Kidney epithelial cell (primary cell): ENCODE results near the gene IFIT5. TPM values are rescaled to one million over a fixed set of nuclear protein-coding genes. Genes with fewer than 3 reads are reported as not detected.

Experiments used
- DNase-seq: peaks from one replicate; pipeline ENCODE4 v3.0.0-alpha.2; 2010; ENCODE audit warnings: low read depth
- H3K27me3 ChIP-seq: 2 replicates; pipeline ENCODE4 v1.6.0; 2011; ENCODE audit warnings: low read length; ENCODE audit not compliant: control insufficient read depth, insufficient read depth
- H3K36me3 ChIP-seq: 2 replicates; pipeline ENCODE4 v1.5.1; 2011; ENCODE audit warnings: low read length; ENCODE audit not compliant: control insufficient read depth, insufficient read depth
- H3K4me3 ChIP-seq: 2 replicates; pipeline ENCODE4 v1.5.1; 2011; ENCODE audit warnings: low read depth, mild to moderate bottlenecking, control low read depth, low read length
- total RNA-seq: library from RNA; depleted of rRNA; stranded (reverse); fragments of >200 nt; gene quantifications from 2 replicates; pipeline ENCODE4 v1.2.3, GENCODE V29; 2015
- TF ChIP-seq, protein P1 (sequence below): IDR thresholded peaks from 2 replicates; pipeline ENCODE4 v1.5.1; 2011; ENCODE audit warnings: mild to moderate bottlenecking, moderate library complexity, low read length, control low read depth, inconsistent platforms; ENCODE audit not compliant: insufficient read depth, poor library complexity, severe bottlenecking

Gene IFIT5
- total RNA-seq, 1 donor from 2014 or later: 28.8 TPM

GRCh38 chr10:89468191-89468965, 54.0 kb downstream of the IFIT5 start:
- no peaks in the 10 kb centered on the region for H3K36me3 ChIP-seq
- TF ChIP-seq, protein P1, sequence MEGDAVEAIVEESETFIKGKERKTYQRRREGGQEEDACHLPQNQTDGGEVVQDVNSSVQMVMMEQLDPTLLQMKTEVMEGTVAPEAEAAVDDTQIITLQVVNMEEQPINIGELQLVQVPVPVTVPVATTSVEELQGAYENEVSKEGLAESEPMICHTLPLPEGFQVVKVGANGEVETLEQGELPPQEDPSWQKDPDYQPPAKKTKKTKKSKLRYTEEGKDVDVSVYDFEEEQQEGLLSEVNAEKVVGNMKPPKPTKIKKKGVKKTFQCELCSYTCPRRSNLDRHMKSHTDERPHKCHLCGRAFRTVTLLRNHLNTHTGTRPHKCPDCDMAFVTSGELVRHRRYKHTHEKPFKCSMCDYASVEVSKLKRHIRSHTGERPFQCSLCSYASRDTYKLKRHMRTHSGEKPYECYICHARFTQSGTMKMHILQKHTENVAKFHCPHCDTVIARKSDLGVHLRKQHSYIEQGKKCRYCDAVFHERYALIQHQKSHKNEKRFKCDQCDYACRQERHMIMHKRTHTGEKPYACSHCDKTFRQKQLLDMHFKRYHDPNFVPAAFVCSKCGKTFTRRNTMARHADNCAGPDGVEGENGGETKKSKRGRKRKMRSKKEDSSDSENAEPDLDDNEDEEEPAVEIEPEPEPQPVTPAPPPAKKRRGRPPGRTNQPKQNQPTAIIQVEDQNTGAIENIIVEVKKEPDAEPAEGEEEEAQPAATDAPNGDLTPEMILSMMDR: no peak
- no peak for DNase-seq
- no peak overlapping the region for H3K4me3 ChIP-seq
- no peaks in the 10 kb centered on the region for H3K27me3 ChIP-seq

- H3K36me3 ChIP-seq: no peaks in the 10 kb centered on the region
- no peak overlapping the region for H3K4me3 ChIP-seq
- H3K27me3 ChIP-seq: no peaks in the 10 kb centered on the region
- TF ChIP-seq, protein P1: no peak
- no peak for DNase-seq
These were observed 55.1 kb downstream of the IFIT5 start for GRCh38 chr10:89469517-89469916.

Other genes starting within 250 kb of the IFIT5 start
- 0.29 and 0.34 TPM in 2 replicates for gene CH25H, start 207.3 kb upstream of the IFIT5 start, total RNA-seq
- gene LIPA, start 162.8 kb upstream of the IFIT5 start, total RNA-seq: 59.2 and 67.6 TPM in 2 replicates
- gene IFIT2, start 112.5 kb upstream of the IFIT5 start, total RNA-seq: 9.2 and 9.4 TPM in 2 replicates
- 14.8 and 20.8 TPM in 2 replicates for gene IFIT3, start 86.6 kb upstream of the IFIT5 start, total RNA-seq
- gene IFIT1B, start 36.5 kb upstream of the IFIT5 start, total RNA-seq: not detected in 2 replicates
- 10.4 and 12.7 TPM in 2 replicates for gene IFIT1, start 21.9 kb upstream of the IFIT5 start, total RNA-seq
- gene SLC16A12, start 121.0 kb downstream of the IFIT5 start, total RNA-seq: 0.75 and 0.96 TPM in 2 replicates
- gene PANK1, start 230.7 kb downstream of the IFIT5 start, total RNA-seq: 3.8 and 4.7 TPM in 2 replicates